Mucosa of stomach (tissue), 1 donor: ENCODE data around the gene TSPO2.

Experiments
- H3K27me3 ChIP-seq: one replicate; pipeline ENCODE4 v1.7.0; 2013; ENCODE audit warnings: mild to moderate bottlenecking, low read length; ENCODE audit not compliant: control insufficient read depth, insufficient read depth
- H3K36me3 ChIP-seq: one replicate; pipeline ENCODE4 v1.7.0; 2013; ENCODE audit warnings: low read length; ENCODE audit not compliant: control insufficient read depth, insufficient read depth
- H3K4me1 ChIP-seq: one replicate; pipeline ENCODE4 v1.7.0; 2013; ENCODE audit warnings: mild to moderate bottlenecking, low read length; ENCODE audit not compliant: control insufficient read depth, insufficient read depth
- H3K4me3 ChIP-seq: one replicate; pipeline ENCODE4 v1.7.0; 2013; ENCODE audit warnings: low read length
- H3K9ac ChIP-seq: one replicate; pipeline ENCODE4 v1.7.0; 2013; ENCODE audit warnings: mild to moderate bottlenecking, low read length, moderate library complexity
- H3K9me3 ChIP-seq: one replicate; pipeline ENCODE4 v1.7.0; 2013; ENCODE audit warnings: mild to moderate bottlenecking, low read length, moderate library complexity; ENCODE audit not compliant: control insufficient read depth
- donor health status: Pancreatic carcinoma.

TSPO2 gene

GRCh38 chr6:41056768-41057490 is 14.7 kb downstream of the TSPO2 start:
- no peak overlapping the region for H3K4me3 ChIP-seq

GRCh38 chr6:41058783-41059181 is 16.5 kb downstream of the TSPO2 start:
- H3K4me1 ChIP-seq: peaks cover 60% of the 10 kb centered on the region
- H3K36me3 ChIP-seq: no peaks in the 10 kb centered on the region
- peak overlapping the region; percentile 52 for H3K9ac ChIP-seq
- H3K9me3 ChIP-seq: no peaks in the 10 kb centered on the region
- H3K4me3 ChIP-seq: no peak overlapping the region
- H3K27me3 ChIP-seq: no peaks in the 10 kb centered on the region

More at GRCh38 chr6:41056768-41057490, 14.7 kb downstream of the TSPO2 start:
- H3K4me1 ChIP-seq: peaks cover 54% of the 10 kb centered on the region
- peak overlapping the region; percentile 8 for H3K9ac ChIP-seq
- no peaks in the 10 kb centered on the region for H3K27me3 ChIP-seq
- no peaks in the 10 kb centered on the region for H3K9me3 ChIP-seq
- H3K36me3 ChIP-seq: no peaks in the 10 kb centered on the region

- H3K36me3 ChIP-seq: no peaks in the 10 kb centered on the region
- no peak overlapping the region for H3K4me3 ChIP-seq
- no peaks in the 10 kb centered on the region for H3K27me3 ChIP-seq
- H3K9ac ChIP-seq: no peak overlapping the region
- H3K9me3 ChIP-seq: no peaks in the 10 kb centered on the region
- H3K4me1 ChIP-seq: peaks cover 67% of the 10 kb centered on the region
Observed at GRCh38 chr6:41059556-41059955, 17.3 kb downstream of the TSPO2 start.

- no peak overlapping the region for H3K4me3 ChIP-seq
- no peak overlapping the region for H3K9ac ChIP-seq
- peaks cover 76% of the 10 kb centered on the region for H3K4me1 ChIP-seq
- H3K27me3 ChIP-seq: no peaks in the 10 kb centered on the region
- H3K9me3 ChIP-seq: no peaks in the 10 kb centered on the region
- no peaks in the 10 kb centered on the region for H3K36me3 ChIP-seq
Observed at GRCh38 chr6:41061196-41061726, 19.0 kb downstream of the TSPO2 start.

- peaks cover 77% of the 10 kb centered on the region for H3K4me1 ChIP-seq
- no peaks in the 10 kb centered on the region for H3K9me3 ChIP-seq
- no peaks in the 10 kb centered on the region for H3K27me3 ChIP-seq
- H3K9ac ChIP-seq: no peak overlapping the region
- H3K4me3 ChIP-seq: no peak overlapping the region
- H3K36me3 ChIP-seq: no peaks in the 10 kb centered on the region
Observed at GRCh38 chr6:41062056-41062455, 19.8 kb downstream of the TSPO2 start.

- Histone ChIP-seq H3K4me3 (no peak overlapping the region), H3K36me3 (no peaks in the 10 kb centered on the region), H3K9ac (peak overlapping the region; percentile 23)
Observed at GRCh38 chr6:41063884-41064285, 21.6 kb downstream of the TSPO2 start.

GRCh38 chr6:41064841-41065240 is 22.6 kb downstream of the TSPO2 start:
- no peaks in the 10 kb centered on the region for H3K36me3 ChIP-seq
- H3K27me3 ChIP-seq: no peaks in the 10 kb centered on the region
- H3K9ac ChIP-seq: no peak overlapping the region
- no peaks in the 10 kb centered on the region for H3K9me3 ChIP-seq
- no peak overlapping the region for H3K4me3 ChIP-seq
- H3K4me1 ChIP-seq: peaks cover 58% of the 10 kb centered on the region

More at GRCh38 chr6:41063884-41064285, 21.6 kb downstream of the TSPO2 start:
- Histone ChIP-seq H3K4me1 (peaks cover 59% of the 10 kb centered on the region), H3K9me3 (no peaks in the 10 kb centered on the region), H3K27me3 (no peaks in the 10 kb centered on the region)

- no peaks in the 10 kb centered on the region for H3K36me3 ChIP-seq
Observed at GRCh38 chr6:41065550-41066026, 23.3 kb downstream of the TSPO2 start.

GRCh38 chr6:41066867-41067304 is 24.6 kb downstream of the TSPO2 start:
- peaks cover 52% of the 10 kb centered on the region for H3K4me1 ChIP-seq
- no peaks in the 10 kb centered on the region for H3K36me3 ChIP-seq
- no peaks in the 10 kb centered on the region for H3K27me3 ChIP-seq
- no peaks in the 10 kb centered on the region for H3K9me3 ChIP-seq
- H3K9ac ChIP-seq: no peak overlapping the region
- H3K4me3 ChIP-seq: no peak overlapping the region

More at GRCh38 chr6:41065550-41066026, 23.3 kb downstream of the TSPO2 start:
- H3K27me3 ChIP-seq: no peaks in the 10 kb centered on the region
- H3K9me3 ChIP-seq: no peaks in the 10 kb centered on the region
- peaks cover 63% of the 10 kb centered on the region for H3K4me1 ChIP-seq
- H3K4me3 ChIP-seq: no peak overlapping the region
- no peak overlapping the region for H3K9ac ChIP-seq

GRCh38 chr6:41071501-41071922 is 29.2 kb downstream of the TSPO2 start:
- Histone ChIP-seq H3K27me3 (no peaks in the 10 kb centered on the region), H3K4me1 (peaks cover 21% of the 10 kb centered on the region)

GRCh38 chr6:41071923-41072835 is 29.9 kb downstream of the TSPO2 start, which contains the start of gene OARD1:
TSS of gene OARD1 (minus strand) at chr6:41072356. CDS start at chr6:41071634, 722 bp downstream.
- H3K9me3 ChIP-seq: no peaks in the 10 kb centered on the region
- peak within 1 kb of the TSS; percentile 95 for H3K9ac ChIP-seq
- H3K4me1 ChIP-seq: peaks cover 15% of the 10 kb centered on the region
- no peaks in the 10 kb centered on the region for H3K36me3 ChIP-seq
- peak within 1 kb of the TSS; percentile 57 for H3K4me3 ChIP-seq
- no peaks in the 10 kb centered on the region for H3K27me3 ChIP-seq

More at GRCh38 chr6:41071501-41071922, 29.2 kb downstream of the TSPO2 start:
- Histone ChIP-seq H3K9me3 (no peaks in the 10 kb centered on the region), H3K9ac (peak overlapping the region; percentile 95), H3K36me3 (no peaks in the 10 kb centered on the region), H3K4me3 (peak overlapping the region; percentile 28)
